ENCODE data around the gene SESTD1. TPM values are rescaled to one million over a fixed set of nuclear protein-coding genes. Genes with fewer than 3 reads are reported as not detected.

Gene SESTD1
- total and polyA plus RNA-seq, 2 of the 8 experiments (the other 6 are each of a cell fraction or from before 2014, with no cell fraction given) = 5.2 to 49.6 TPM

DNA sequence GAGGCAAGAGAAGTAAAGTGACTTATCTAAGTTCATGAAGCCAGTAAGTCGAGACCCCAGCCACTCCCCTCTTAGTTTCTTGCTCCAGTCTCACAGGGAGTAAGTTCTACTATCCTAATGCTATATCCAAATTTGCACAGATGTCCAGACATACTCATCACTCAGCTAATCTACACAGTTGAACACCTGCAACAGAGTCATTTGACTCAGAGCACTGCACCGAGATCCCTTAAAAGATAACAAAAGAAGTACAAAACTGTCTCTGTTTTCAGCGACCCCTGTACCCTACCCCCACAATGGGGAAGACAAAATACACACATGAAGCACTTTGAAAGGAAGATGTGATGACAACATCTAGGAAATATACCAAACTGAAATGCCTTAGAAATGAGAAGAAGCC, 192.1 kb downstream of the SESTD1 start (continued):
- TF ChIP-seq, protein P1, sequence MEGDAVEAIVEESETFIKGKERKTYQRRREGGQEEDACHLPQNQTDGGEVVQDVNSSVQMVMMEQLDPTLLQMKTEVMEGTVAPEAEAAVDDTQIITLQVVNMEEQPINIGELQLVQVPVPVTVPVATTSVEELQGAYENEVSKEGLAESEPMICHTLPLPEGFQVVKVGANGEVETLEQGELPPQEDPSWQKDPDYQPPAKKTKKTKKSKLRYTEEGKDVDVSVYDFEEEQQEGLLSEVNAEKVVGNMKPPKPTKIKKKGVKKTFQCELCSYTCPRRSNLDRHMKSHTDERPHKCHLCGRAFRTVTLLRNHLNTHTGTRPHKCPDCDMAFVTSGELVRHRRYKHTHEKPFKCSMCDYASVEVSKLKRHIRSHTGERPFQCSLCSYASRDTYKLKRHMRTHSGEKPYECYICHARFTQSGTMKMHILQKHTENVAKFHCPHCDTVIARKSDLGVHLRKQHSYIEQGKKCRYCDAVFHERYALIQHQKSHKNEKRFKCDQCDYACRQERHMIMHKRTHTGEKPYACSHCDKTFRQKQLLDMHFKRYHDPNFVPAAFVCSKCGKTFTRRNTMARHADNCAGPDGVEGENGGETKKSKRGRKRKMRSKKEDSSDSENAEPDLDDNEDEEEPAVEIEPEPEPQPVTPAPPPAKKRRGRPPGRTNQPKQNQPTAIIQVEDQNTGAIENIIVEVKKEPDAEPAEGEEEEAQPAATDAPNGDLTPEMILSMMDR (IDR thresholded peaks at IDR 0.05; ENCODE audit: control extremely low read depth in 1 of 3, insufficient read depth in 1 of 3, low read depth in 1 of 3, low read length in 3 of 3) = no peak
- TF ChIP-seq POU5F1 (IDR thresholded peaks at IDR 0.05; ENCODE audit: low read depth, low read length) = no peak
- no peak for TF ChIP-seq CHD1 (IDR thresholded peaks at IDR 0.05; ENCODE audit: low read depth, low read length)
